HG03103 (cell line): ENCODE results near the gene PARD3.
"Not testable (repeated sequence)": the region's sequence is repeated elsewhere in the genome, so short reads cannot be mapped to it uniquely, and the experiment has no call there.

ENCODE experiments used
- ATAC-seq: cut with Tn5 transposase; IDR thresholded peaks from one replicate; pipeline ENCODE4 v1.9.1; 2021; ENCODE audit warnings: low read depth; ENCODE audit not compliant: unreplicated experiment

PARD3 gene

GRCh38 chr10:34297541-34298345 lies 517.4 kb downstream of the PARD3 start:
- no peak for ATAC-seq

GRCh38 chr10:34295142-34295548 lies 520.0 kb downstream of the PARD3 start:
- no peak for ATAC-seq

GRCh38 chr10:34294137-34294536 lies 521.0 kb downstream of the PARD3 start:
- no peak for ATAC-seq

- no peak for ATAC-seq
These were observed 522.4 kb downstream of the PARD3 start for GRCh38 chr10:34292675-34293074.

- no peak for ATAC-seq
These were observed 522.9 kb downstream of the PARD3 start for GRCh38 chr10:34292194-34292565.

GRCh38 chr10:34291466-34292193 lies 523.5 kb downstream of the PARD3 start:
- no peak for ATAC-seq

GRCh38 chr10:34290412-34291081 lies 524.5 kb downstream of the PARD3 start:
- ATAC-seq = no peak

- no peak for ATAC-seq
These were observed 526.5 kb downstream of the PARD3 start for GRCh38 chr10:34288634-34289033.

- no peak for ATAC-seq
These were observed 528.9 kb downstream of the PARD3 start for GRCh38 chr10:34286136-34286739.

- no peak for ATAC-seq
These were observed 533.2 kb downstream of the PARD3 start for GRCh38 chr10:34281661-34282582.

GRCh38 chr10:34280599-34281374 lies 534.3 kb downstream of the PARD3 start:
- ATAC-seq = no peak

GRCh38 chr10:34275626-34276130 lies 539.4 kb downstream of the PARD3 start:
- ATAC-seq = no peak

- no peak for ATAC-seq
These were observed 540.2 kb downstream of the PARD3 start for GRCh38 chr10:34274906-34275305.

GRCh38 chr10:34273340-34273739 lies 541.8 kb downstream of the PARD3 start:
- no peak for ATAC-seq

GRCh38 chr10:34272316-34272715 lies 542.8 kb downstream of the PARD3 start:
- no peak for ATAC-seq

GRCh38 chr10:34268410-34268809 lies 546.7 kb downstream of the PARD3 start:
- ATAC-seq = not testable (repeated sequence)

GRCh38 chr10:34262985-34263384 lies 552.1 kb downstream of the PARD3 start:
- ATAC-seq = no peak

GRCh38 chr10:34260904-34261303 lies 554.2 kb downstream of the PARD3 start:
- no peak for ATAC-seq

- ATAC-seq = no peak
These were observed 558.9 kb downstream of the PARD3 start for GRCh38 chr10:34256216-34256615.
